ENCODE results near the gene MED12. TPM values are rescaled to one million over a fixed set of nuclear protein-coding genes. Genes with fewer than 3 reads are reported as not detected.

MED12 gene
- total and polyA plus RNA-seq, 10 of the 15 experiments (the other 5 are each of a cell fraction or from before 2014, with no cell fraction given): 0.68 to 28.5 (median 13.7) TPM

DNA sequence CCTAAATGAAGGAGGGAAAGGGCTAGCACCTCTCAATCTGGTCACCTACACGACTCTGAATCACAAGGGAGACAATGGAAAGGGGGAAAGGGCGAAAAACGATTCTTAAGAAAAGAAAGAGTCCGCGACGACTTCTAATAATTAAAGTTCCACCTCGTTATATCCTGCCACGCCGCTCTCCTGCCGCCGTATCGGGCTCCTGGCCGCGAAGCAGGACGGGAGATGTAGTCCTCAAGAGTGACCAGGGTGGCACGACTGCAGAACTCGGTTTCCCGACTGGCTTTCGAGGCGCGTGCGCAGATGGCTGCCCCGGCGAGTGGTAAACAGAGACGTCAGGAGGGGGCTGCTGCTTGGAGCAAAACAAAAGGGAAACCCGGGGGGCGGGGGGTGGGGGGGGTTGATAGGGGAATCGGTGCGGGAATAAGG is 22.8 kb upstream of the MED12 start, which contains the start of gene FOXO4 (continued):
- TF ChIP-seq, protein P1, sequence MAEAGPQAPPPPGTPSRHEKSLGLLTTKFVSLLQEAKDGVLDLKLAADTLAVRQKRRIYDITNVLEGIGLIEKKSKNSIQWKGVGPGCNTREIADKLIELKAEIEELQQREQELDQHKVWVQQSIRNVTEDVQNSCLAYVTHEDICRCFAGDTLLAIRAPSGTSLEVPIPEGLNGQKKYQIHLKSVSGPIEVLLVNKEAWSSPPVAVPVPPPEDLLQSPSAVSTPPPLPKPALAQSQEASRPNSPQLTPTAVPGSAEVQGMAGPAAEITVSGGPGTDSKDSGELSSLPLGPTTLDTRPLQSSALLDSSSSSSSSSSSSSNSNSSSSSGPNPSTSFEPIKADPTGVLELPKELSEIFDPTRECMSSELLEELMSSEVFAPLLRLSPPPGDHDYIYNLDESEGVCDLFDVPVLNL (IDR thresholded peaks at IDR 0.05; ENCODE audit: low read depth, low read length): no peak
- TF ChIP-seq SIN3A (IDR thresholded peaks at IDR 0.05; ENCODE audit: low read depth, low read length) (0 out of 2 replicates have a peak, but pooled peaks have one; percentile 36), NRF1 (conservative IDR thresholded peaks at IDR 0.05; ENCODE audit: low read depth, low read length) (peak; percentile 23; the same call in 1 of the 2 replicates), POU2F2 (IDR thresholded peaks at IDR 0.05; ENCODE audit: borderline replicate concordance, low read depth, low read length) (no peak), CREB1 (IDR thresholded peaks at IDR 0.05; ENCODE audit: low read depth) (peak; percentile 58), YY1 (IDR thresholded peaks at IDR 0.05; ENCODE audit: low read depth, low read length) (peak; percentile 39; the same call in 1 of the 2 replicates), CHD2 (IDR thresholded peaks at IDR 0.05; ENCODE audit: borderline replicate concordance, low read depth, low read length) (0 out of 2 replicates have a peak, but pooled peaks have one; percentile 21), RBBP5 (conservative IDR thresholded peaks at IDR 0.05) (no peak), RB1 (IDR thresholded peaks at IDR 0.05; ENCODE audit: borderline replicate concordance) (no peak), ZNF384 (IDR thresholded peaks at IDR 0.05; ENCODE audit: borderline replicate concordance, low read depth, low read length) (no peak), SREBF2 (IDR thresholded peaks at IDR 0.05; ENCODE audit: low read length) (no peak), CHD1 (IDR thresholded peaks at IDR 0.05; ENCODE audit: low read depth, low read length) (no peak), NR2C2 (IDR thresholded peaks at IDR 0.05; ENCODE audit: borderline replicate concordance, control insufficient read depth, insufficient read length, low read depth) (no peak), CBX5 (IDR thresholded peaks at IDR 0.05; ENCODE audit: low read depth) (no peak), MXI1 (IDR thresholded peaks at IDR 0.05; ENCODE audit: low read depth, low read length) (peak; percentile 50; the same call in 1 of the 2 replicates)
- TF ChIP-seq, protein P2, sequence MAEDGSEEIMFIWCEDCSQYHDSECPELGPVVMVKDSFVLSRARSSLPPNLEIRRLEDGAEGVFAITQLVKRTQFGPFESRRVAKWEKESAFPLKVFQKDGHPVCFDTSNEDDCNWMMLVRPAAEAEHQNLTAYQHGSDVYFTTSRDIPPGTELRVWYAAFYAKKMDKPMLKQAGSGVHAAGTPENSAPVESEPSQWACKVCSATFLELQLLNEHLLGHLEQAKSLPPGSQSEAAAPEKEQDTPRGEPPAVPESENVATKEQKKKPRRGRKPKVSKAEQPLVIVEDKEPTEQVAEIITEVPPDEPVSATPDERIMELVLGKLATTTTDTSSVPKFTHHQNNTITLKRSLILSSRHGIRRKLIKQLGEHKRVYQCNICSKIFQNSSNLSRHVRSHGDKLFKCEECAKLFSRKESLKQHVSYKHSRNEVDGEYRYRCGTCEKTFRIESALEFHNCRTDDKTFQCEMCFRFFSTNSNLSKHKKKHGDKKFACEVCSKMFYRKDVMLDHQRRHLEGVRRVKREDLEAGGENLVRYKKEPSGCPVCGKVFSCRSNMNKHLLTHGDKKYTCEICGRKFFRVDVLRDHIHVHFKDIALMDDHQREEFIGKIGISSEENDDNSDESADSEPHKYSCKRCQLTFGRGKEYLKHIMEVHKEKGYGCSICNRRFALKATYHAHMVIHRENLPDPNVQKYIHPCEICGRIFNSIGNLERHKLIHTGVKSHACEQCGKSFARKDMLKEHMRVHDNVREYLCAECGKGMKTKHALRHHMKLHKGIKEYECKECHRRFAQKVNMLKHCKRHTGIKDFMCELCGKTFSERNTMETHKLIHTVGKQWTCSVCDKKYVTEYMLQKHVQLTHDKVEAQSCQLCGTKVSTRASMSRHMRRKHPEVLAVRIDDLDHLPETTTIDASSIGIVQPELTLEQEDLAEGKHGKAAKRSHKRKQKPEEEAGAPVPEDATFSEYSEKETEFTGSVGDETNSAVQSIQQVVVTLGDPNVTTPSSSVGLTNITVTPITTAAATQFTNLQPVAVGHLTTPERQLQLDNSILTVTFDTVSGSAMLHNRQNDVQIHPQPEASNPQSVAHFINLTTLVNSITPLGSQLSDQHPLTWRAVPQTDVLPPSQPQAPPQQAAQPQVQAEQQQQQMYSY (CRISPR knock-in tag; IDR thresholded peaks at IDR 0.05): no peak
- TF ChIP-seq, protein P3, sequence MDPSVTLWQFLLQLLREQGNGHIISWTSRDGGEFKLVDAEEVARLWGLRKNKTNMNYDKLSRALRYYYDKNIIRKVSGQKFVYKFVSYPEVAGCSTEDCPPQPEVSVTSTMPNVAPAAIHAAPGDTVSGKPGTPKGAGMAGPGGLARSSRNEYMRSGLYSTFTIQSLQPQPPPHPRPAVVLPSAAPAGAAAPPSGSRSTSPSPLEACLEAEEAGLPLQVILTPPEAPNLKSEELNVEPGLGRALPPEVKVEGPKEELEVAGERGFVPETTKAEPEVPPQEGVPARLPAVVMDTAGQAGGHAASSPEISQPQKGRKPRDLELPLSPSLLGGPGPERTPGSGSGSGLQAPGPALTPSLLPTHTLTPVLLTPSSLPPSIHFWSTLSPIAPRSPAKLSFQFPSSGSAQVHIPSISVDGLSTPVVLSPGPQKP (IDR thresholded peaks at IDR 0.05; ENCODE audit: low read depth, low read length): no peak
- TF ChIP-seq, protein P4, sequence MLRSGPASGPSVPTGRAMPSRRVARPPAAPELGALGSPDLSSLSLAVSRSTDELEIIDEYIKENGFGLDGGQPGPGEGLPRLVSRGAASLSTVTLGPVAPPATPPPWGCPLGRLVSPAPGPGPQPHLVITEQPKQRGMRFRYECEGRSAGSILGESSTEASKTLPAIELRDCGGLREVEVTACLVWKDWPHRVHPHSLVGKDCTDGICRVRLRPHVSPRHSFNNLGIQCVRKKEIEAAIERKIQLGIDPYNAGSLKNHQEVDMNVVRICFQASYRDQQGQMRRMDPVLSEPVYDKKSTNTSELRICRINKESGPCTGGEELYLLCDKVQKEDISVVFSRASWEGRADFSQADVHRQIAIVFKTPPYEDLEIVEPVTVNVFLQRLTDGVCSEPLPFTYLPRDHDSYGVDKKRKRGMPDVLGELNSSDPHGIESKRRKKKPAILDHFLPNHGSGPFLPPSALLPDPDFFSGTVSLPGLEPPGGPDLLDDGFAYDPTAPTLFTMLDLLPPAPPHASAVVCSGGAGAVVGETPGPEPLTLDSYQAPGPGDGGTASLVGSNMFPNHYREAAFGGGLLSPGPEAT (IDR thresholded peaks at IDR 0.05; ENCODE audit: low read depth): no peak
- TF ChIP-seq, protein P5, sequence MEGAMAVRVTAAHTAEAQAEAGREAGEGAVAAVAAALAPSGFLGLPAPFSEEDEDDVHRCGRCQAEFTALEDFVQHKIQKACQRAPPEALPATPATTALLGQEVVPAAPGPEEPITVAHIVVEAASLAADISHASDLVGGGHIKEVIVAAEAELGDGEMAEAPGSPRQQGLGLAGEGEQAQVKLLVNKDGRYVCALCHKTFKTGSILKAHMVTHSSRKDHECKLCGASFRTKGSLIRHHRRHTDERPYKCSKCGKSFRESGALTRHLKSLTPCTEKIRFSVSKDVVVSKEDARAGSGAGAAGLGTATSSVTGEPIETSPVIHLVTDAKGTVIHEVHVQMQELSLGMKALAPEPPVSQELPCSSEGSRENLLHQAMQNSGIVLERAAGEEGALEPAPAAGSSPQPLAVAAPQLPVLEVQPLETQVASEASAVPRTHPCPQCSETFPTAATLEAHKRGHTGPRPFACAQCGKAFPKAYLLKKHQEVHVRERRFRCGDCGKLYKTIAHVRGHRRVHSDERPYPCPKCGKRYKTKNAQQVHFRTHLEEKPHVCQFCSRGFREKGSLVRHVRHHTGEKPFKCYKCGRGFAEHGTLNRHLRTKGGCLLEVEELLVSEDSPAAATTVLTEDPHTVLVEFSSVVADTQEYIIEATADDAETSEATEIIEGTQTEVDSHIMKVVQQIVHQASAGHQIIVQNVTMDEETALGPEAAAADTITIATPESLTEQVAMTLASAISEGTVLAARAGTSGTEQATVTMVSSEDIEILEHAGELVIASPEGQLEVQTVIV (IDR thresholded peaks at IDR 0.05; ENCODE audit: borderline replicate concordance, partially characterized antibody): no peak
